HG03439 (cell line): Measurements from ENCODE around the gene ELP6.
A peak's percentile ranks its signal among the peaks of the same experiment; 100 is the strongest.
"Not testable (repeated sequence)": the region's sequence is repeated elsewhere in the genome, so short reads cannot be mapped to it uniquely, and the experiment has no call there.

Source experiments
- ATAC-seq: cut with Tn5 transposase; IDR thresholded peaks from one replicate; pipeline ENCODE4 v1.9.1; 2021; ENCODE audit warnings: mild to moderate bottlenecking, moderate library complexity; ENCODE audit not compliant: unreplicated experiment

ELP6 gene

DNA sequence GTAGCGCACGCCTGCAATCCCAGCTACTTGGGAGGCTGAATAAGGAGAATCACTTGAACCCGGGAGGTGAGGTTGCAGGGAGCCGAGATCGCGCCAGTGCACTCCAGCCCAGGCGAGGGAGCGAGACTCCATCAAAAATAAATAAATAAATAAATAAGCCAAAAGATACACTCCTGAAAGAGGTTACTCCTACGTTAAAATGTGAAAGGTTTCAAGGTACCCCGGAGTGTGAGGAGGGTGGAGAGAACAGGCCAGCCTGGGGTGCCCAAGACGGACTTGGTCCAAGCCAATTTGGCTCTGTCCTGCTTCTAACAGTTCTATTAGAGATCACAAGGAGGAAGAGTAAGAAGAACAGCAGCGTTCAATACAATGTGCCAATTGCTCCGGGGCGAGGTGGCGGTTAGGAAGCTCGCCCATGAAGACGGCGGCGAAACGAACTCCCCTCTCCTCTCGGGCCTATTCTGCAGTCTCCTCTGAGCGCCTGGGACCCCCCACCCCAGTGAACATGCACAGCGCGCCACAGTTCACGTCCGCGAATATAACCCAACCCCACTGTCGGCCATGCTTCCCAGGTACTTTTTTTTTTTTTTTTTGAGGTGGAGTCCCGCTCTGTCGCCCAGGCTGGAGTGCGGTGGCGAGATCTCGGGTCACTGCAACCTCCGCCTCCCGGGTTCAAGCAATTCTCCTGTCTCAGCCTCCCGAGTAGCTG lies 942 bp downstream of the ELP6 start:
- peak; percentile 9 for ATAC-seq

GRCh38 chr3:47505267-47505666 lies 8.2 kb downstream of the ELP6 start:
- ATAC-seq = not testable (repeated sequence)

DNA sequence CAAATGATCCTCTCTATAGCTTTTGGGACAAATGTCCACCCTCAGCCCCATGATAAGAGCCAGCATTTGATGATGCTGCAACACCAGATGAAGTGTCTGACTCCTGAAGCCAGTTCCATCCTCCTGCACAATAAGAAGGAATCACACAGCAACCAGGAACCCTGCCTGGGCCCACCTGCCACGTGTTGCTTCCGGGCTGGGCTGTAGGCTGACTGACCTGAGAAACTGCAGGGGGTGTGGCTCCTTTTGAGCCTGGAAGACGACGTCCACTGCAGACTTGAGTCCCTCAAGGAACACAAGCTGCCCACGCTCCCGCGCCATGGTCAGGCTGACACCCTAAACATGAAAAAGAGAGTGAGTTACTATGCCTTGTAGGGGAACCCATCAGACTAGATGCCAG lies 9.4 kb downstream of the ELP6 start:
- ATAC-seq = no peak

DNA sequence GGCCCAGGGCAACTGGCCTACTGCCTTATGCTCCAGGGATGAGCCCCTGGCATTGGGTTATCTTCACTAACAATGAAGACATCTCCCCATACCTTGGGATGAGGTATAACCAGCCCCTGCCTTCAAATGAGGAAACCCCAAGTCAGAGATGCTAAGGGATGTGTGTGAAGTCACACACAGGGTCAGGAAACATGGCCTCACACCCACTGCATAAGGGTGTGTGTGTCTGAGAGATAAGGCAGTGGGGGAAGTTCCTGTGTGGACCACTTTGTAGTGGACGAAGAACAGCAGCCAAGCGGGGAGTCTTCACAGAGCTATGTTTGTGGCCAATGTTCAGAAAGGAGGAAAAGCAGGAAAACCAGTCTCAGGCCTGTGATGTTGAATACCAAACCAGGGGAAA lies 10.5 kb downstream of the ELP6 start:
- no peak for ATAC-seq

GRCh38 chr3:47496892-47497291 lies 16.6 kb downstream of the ELP6 start:
- no peak for ATAC-seq

DNA sequence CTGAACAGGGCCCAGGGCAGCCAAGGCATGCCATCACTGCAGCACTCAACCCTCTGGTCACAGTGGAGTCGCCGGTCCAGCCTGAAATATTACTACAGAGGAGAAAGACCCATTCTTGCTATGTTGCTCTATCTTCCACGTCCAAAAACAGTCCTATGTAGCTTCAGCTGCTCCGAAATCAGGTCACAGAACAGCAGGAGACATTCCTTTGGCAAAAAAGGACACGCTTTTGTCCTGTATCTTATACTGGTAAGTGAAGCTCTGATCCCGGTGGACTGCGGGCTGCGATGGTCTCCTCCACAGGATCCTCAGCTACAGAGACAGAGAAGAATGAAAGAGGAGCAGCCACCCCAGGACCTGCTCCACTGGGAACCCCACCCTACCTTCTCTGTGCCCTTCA lies 17.6 kb downstream of the ELP6 start:
- ATAC-seq = no peak

DNA sequence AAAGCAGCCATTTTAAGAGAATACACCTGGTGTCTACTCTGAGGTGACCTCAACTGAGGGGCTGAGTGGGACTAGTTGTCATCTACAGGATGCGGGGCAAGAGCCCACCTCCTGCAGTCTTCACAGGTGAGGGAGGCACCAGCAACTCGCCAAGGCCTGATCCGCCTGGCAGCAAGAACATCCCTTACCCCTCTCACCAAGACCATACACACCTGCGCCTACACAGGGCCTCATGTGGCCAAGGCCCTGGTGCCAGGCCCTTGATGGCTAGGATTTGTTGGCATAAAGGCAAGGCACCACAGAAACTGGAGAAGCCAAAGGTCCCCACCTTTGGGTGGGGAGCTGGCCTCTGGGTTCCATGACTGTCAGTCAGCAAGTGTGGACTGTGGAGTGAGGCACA lies 18.4 kb downstream of the ELP6 start:
- no peak for ATAC-seq

- no peak for ATAC-seq
Measured at GRCh38 chr3:47491777-47492176, 21.7 kb downstream of the ELP6 start.

DNA sequence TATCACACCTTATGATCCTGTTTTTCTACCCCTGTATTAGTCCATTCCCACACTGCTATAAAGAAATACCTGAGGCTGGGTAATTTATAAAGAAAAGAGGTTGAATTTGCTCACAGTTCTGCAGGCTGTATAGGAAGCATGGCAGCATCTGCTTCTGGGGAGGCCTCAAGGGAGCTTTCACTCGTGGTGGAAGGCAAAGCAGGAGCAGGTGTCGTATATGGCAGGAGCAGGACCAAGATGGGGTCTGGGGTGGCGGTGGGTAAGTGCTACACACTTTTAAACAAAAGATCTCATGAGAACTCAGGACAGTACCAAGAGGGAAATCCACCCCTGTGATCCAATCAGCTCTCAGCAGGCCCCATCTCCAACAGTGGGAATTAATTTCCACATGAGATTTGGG lies 22.3 kb downstream of the ELP6 start:
- no peak for ATAC-seq

DNA sequence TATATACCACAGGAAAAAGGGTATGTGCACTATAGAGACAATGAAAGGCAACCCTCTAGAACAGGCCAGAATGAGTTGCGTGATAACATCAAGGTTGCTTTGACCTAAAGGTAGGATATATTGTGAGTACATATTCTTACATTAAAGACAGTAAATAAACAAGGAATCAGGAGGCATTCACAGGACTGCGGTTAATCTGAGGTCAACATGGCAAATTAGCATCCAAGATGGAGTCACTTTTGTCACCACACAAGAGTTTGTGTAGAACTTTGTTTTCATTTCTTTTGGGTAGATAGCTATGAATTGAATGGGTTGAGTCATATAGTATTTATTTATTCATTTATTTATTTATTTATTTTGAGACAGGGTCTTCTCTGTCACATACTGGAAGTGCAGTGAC lies 26.2 kb downstream of the ELP6 start:
- ATAC-seq = no peak

GRCh38 chr3:47485812-47486211 lies 27.7 kb downstream of the ELP6 start:
- ATAC-seq = no peak

DNA sequence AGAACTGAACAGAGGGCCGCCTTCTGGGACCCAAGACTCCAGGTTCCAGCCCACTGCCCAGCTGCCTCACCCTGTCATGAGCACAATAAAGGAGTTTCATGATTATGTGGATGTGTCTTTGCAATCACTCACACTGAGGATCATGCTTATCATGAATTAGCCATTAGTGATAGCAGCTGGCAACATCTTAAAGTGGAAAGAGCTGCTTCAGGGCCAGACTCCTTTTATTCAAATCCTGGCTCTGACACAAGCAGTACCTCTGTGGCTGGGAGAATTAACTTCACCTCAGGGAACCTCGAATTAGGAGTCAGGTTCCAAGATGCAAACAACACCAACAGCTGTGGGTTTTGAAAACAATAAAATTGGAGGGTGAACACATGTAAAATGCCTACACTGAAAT lies 31.1 kb downstream of the ELP6 start:
- ATAC-seq = no peak

DNA sequence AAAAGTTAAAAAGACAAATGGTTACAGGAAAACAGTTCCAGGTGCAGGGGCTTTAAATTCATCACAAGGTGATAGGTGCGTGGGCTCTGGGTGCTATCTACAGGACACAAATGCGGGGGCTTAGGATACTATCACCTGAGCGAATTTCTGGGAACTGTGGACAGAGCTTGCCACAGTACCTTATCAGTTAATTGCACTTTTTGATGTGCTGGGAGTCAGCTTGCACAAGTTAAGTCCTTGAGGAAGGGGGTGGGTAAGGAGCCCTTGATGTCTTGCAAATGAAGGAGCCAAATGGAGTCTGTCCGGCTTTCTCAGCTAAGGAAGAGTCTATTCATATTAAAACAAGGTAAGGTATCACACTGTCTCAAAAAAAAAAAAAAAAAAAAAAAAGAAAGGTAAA lies 31.7 kb downstream of the ELP6 start:
- ATAC-seq = not testable (repeated sequence)

DNA sequence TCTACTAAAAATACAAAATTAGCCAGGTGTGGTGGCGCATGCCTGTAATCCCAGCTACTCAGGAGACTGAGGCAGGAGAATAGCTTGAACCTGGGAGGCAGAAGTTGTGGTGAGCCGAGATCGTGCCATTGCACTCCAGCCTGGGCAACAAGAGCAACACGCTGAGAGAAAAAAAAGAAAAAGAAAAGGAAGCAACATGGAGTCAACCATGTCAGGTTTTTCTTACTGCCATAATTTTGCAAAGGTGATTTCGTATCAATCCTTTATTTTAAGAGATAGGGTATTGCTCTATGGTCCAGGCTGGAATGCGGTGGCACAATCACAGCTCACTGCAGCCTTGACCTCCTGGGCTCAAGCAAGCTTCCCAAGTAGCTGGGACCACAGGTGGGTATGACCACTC lies 33.2 kb downstream of the ELP6 start:
- ATAC-seq = not testable (repeated sequence)

DNA sequence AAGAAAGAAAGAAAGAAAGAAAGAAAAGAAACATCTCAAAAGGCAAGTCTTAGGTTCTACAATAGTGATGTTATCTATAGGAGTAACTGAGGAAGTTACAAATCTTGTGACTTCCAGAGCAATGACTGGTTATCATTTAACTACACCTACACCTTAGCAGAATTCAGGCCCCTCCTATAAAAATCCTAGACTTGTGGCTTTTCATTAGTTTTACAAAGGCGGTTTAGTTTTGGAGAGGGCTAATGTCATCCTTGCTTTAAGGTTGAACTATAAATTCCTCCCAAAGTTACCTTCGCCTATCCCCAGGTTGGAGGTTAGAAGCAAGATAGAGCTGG lies 33.7 kb downstream of the ELP6 start:
- no peak for ATAC-seq

DNA sequence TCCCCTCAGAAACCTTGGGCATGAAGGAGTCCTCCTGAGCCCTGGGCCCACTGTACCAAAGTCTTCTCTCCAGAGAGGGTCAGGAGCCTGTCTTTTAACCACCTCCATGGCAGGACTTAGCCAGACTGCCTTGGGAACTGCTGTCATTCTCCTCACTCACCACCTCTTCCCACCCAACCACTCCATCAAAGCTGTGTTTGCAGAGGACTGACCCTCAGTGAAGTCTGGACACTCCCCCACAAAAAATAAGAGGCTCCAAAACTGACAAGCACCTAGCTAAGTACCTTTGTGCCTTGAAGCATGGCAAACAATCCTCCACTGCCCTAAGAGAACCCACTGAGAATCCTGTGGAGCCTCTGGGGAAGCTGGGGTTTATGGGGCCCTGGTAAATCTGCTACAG lies 35.5 kb downstream of the ELP6 start:
- ATAC-seq = no peak

DNA sequence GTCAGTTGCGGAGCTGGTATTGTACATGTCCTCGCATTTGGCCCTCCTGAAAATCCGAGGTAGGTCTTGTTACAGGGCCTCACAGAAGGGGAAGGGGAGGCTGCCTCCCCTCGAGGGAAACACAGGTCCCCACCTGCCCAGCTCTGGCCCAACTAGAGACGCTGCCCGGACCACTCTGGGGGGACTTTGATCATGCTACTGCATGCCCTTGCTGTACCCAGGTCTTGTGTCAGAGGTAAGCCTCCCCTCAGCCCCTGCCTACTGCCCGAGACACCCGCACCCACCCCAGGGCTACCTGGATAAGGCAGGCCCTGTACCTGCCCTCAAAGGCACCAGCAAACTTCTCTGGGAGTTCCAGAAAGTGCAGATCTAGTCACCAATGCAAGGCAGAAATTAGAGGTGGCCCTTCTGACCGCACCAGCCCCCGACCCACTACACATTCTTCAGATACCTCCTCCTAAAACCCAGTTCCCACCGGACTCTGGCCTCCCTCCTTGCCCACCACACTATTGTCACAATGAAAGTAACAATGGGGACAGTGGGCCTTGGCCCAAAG lies 36.8 kb downstream of the ELP6 start:
- ATAC-seq = no peak

DNA sequence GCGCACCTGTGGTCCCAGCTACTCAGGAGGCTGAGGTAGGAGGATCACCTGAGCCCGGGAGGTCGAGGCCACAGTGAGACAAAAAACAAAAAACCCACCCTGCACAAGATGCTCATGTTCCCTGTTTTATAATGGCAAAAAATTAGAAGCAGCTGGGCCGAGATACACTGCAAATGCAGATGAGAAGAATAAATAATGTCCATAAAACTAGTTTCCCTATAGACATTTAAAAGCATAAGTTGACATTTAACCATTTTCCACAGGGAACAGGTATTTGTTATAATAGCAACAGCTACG lies 37.2 kb downstream of the ELP6 start:
- no peak for ATAC-seq

- peak; percentile 91 for ATAC-seq
Measured at GRCh38 chr3:47475570-47476329, 37.8 kb downstream of the ELP6 start, which contains the start of gene SCAP. SCAP (minus strand) TSS chr3:47475941; CDS start chr3:47442993, 32,948 bp downstream.

GRCh38 chr3:47475029-47475569 lies 38.4 kb downstream of the ELP6 start:
- no peak for ATAC-seq

GRCh38 chr3:47473391-47473790 lies 40.1 kb downstream of the ELP6 start:
- no peak for ATAC-seq

DNA sequence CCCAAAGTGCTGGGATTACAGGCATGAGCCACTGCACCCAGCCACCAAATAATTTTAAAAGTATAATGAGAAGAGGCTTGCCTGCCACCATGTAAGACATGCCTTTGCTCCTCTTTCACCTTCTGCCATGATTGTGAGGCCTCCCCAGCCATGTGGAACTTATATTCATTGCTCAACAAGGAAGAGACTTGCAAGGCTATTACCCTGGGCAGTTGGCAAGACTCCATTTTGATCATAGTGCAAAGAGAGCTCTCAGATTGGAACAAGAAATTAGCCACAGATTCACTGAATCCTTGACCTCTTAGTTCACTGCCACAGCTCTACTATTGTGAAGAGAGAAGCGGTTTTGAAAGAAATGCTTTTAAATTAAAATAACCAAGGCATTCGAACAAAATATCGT lies 43.9 kb downstream of the ELP6 start:
- no peak for ATAC-seq
